DMS 273 (cell line): ENCODE data around the gene ARID5B.
A peak's percentile ranks its signal among the peaks of the same experiment; 100 is the strongest.

Source experiments
- DNase-seq: peaks from one replicate; lab custom pipeline; 2025; ENCODE audit not compliant: unreplicated experiment; lab: John Stamatoyannopoulos, UW

Gene ARID5B

DNA sequence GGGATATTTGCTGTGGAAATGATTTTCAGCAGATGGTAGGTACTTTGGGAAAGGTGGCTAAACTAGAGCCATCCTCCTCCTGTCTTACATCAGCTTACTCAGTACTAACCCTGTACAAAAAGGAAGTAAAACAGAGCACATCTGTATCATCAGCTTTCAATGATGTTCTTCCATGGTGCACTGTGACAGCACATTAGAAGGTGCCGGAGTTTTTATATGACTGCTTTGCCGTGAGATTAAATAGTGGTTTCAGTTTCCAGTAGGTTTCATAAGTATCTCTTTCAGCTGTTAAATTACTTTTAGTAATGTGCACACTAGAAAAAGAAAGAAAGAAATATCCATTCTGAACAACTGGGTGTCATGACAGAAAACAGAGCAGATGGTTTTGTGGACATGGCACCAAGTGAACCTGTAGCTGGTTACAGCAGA lies 86.5 kb downstream of the ARID5B start:
- no peak for DNase-seq

DNA sequence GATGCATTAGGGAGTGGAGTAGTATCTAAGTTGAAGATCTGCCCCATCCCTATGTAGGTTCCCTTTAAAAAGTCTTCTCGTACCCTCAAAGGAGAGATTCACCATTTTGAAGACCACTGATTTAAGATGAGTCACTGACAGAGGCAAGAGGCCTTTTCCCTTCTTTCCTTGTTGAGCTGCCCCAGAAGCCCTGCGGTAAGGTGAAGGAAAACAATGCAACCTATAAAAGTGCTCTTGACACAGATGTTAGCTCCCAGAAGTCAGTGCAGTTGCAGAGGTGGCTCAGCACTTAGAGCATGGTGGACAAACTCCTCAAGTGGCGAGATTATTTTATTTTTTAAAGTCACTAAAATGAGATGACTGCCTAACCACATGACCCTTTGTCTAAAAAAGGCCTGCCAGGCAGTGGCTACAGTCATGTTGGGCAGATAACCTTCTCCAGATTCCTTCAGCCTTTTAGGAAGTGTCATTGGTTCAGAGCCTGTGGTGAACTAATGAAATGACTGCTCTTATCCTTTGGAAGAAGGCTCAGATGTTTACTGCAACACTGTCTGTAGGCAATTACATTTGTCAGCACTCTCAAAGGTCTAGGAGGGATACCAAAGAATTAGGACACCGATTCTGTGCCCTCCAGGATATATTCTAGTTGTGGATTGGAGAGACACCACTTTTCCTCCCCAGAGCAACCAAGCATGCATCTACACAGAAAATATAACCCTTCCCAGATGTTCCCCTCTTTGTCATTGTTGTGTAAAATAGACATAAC lies 88.7 kb downstream of the ARID5B start:
- DNase-seq: no peak

DNA sequence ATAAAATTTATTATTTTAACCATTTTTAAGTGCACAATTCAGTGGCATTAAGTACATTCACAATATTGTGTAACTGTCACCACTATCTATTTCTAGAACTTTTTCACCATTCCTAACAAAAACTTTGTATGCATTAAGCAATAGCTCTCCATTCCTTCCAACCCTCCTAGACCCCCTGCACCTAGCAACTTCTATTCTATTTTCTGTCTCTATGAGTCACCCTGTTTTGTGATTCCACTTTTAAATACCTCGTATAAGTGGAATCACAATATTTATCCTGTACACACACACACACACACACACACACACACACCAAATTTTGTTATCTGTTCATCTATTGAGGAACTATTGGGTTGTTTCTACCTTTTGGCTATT lies 89.2 kb downstream of the ARID5B start:
- DNase-seq: no peak

DNA sequence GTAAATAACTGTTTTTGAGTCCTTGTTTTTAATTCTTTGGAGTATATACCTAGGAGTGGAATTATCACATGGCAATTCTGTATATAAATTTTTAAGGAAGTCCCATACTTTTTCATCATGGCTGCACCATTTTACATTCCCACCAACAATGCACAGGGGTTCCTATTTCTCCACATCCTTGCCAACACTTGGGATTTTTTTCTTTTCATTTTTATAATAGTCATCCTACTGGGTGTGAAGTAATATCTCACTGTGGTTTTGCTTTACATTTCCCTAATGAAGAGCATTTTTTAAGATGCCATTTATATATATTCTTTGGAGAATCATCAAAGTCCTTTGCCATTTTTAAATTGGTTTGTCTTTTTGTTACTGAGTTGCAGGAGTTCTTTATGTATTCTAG lies 89.7 kb downstream of the ARID5B start:
- no peak for DNase-seq

DNA sequence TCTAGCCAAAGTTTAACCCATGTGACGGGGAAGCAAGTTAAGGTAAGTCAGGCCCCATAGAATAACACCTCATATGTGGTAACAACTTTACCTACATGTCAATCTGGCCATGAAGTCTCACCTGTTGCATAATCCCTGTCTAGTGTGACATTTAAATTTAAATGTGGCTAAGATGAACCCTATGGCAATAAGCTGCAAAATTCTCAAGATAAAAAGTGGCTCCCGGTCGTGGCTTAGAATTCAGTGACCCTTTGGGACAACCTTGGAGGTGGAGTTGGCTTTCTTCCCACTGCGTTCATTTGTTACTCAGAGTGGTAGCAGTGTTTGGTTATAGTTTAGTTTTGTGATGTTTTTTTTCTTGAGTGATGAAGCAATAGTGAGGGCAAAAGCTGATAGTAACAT lies 90.6 kb downstream of the ARID5B start:
- DNase-seq: no peak

DNA sequence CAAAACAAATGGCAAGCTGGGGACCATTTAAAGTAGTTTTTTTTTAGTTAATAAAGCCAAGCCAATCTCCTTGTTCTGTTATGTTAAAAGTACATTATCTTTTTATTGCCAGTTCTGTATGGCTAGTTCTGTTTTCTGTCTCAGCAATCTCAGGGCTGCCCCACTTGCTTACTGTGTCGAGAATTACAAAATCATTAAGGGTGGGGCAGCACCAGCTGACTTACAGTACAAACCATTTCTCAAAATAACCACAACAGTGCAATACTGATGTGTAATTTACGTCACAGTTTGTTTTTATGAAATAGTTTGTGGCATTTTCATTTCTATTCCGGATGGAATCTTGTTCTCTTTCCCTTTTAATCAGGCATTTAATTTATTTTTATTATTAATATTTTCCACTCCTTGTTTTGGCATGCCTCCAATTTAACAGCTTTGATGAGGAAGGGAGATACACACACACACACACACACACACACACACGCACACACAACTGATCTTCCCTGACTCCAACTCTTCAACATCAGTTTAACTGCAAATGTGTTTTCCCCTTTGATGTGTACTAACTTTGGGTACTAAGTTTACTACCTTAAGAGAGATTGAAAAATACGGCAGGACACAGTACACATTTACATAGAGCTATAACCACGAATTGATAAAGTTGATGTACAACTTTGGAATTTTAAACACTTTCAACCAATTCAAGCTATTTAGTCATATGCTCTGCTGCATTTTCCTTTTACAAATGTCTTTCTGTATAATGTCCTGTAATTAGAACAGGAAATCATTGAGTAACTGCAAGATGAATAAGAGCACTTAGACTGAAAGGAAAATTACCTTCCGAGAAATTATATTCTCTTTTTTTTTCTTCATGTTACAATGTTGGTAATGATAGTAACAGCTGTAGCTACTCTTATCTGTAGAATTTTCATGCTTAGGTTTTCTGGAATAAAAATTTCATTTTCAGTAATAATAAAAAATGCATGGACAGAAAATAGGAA lies 91.5 kb downstream of the ARID5B start:
- DNase-seq: peak; percentile 5

DNA sequence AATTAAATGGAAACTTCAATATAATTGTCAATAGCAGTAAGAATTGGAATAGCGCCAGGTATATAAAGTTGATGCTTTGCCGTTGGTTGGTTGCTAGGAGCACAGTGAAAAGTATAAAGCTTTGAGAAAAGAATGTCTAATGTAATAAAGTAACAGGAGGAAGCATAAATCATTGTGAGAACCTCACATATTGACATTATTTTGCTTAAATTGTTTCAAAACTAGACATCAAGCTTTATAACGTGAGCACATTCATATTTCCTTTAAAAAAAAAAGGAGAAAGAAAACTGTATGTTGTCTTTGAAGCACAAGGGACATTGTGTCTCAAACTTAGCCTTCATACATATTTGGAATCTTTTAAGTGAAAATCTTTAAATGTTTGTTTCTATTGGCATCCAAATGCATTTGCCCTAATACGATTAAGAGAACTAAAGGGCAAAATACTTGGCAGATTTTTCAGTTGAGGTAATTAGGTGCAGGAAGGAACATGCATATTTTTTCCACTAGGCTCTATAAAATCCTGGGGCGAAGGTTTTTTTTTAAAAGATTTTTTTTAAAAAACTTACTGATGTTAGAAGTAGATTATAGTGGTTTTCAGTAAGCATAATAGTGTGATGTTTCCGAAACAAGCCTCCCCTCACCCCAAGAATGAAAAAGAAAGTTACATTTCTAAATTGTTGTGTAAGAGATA lies 92.4 kb downstream of the ARID5B start:
- DNase-seq: peak; percentile 22

DNA sequence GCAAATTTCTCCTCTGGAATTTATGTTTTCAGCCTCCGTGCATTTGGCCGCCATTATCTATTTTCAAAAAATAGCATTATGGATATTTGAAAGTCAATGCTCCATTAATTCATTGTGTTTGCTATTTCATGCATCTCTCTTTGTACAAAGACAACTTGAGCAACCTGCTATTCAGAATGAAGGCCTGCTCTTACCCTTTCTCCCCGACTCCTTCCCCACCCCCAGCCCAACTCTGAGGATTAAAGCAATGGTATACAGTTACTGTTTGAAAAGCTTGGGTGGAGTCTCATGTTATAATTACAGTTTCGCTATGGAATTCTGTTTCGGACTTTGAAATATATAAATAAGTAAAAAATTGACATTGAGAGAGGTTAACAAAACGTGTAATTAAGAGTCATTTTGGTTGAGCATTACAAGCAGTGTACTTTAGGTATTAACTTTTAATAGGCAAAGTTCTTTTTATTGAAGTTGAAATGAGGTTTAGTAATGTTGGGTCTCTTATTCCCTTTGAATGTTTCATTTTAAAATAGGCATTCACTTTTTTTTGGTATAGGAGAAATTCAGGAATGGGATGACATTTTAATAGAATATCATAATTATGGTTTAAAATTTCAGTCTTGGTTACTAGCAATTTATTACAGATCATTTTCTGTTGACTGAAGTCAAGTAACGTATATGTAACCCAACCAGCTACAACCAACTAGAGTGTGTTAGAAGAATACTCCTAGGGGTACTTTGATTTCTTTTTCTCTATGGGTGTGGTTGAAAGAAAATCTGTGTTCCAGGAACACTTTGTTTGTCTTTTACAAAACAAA lies 93.1 kb downstream of the ARID5B start:
- DNase-seq: no peak

DNA sequence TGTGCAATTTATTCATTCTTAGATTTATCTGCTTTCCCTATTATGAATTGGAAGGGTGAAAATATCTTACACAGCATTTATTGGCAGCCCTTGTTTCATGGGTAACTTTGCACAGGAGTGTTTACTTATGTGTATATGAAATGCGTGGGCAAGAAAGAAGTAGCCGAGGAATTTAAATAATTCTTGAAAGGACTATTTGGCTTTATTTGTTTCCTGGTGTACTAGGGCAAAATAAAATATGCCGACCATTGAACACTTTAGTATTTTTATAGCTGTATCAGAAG lies 93.7 kb downstream of the ARID5B start:
- no peak for DNase-seq

DNA sequence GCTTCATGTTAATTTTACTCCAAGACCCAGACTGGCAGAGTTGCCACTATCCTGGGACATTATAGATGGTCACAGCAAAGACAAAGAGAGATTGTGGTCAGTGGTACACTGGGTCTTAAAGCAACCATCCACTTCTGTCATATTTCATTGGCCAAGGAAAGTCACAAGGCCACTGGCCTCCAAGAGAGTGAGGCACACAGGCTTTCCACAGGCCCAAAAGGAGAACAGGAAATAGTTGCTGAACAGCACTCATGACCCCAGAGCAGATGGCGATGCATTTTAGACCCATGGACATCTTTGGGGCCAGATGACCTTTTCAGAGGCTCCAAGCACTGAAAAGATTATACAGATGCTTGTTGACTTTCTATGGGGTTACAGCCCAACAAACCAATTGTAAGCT lies 97.4 kb downstream of the ARID5B start:
- DNase-seq: no peak

DNA sequence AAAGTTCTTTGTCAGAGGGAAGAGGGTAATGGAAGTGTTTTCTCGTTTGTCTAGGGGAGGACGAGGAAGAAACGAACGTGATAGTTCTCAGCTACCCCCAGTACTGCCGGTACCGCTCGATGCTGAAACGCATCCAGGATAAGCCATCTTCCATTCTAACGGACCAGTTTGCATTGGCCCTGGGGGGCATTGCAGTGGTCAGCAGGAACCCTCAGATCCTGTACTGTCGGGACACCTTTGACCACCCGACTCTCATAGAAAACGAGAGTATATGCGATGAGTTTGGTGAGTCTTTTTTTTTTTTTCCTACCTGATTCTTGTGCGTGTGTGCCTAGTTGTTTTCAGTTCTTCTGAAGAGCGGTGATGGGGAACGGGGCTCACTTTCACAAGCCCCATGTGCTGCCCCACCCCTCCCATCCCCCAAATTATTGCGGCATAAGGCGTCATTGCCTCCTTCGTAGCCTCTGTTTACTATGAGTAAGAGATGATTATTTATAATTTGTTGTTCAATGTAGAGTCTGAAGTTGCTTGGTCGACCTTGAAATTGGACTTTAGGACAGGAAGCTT lies 98.6 kb downstream of the ARID5B start:
- DNase-seq: no peak

DNA sequence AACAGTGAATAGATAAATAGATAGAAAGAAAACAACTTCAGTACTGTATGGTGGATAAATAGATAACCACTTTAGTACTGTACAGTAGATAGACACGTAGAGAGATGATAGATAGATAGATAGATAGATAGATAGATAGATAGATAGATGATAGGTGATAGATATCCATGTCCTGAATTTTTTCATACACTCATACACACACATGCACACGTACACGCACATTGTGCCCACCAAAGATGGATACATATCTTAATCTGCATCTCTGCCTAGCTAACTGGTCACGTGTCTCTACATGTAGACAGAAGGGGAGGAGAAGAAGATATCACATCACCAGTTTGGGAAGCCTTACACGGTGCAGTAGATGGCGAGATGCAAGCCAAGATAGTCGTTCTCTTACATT lies 99.2 kb downstream of the ARID5B start:
- no peak for DNase-seq

DNA sequence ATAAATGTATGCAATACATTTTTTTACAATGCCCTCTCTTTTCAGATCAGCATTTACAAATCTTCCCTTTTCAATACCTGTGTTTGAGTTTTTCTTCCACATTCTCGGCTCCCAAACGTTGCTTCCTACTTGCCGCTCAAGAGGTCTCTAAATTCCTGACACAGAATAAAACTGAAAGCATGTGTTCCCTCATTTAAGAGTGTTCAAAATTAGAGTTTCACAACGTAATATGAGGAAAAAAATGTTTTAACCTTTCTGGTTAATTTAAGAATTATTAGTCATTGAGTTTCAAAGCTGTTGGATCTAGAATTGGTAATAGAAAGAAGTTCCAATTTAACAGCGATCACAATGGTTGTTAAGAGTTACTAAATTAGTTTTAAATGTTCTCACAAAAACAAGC lies 100.4 kb downstream of the ARID5B start:
- no peak for DNase-seq

DNA sequence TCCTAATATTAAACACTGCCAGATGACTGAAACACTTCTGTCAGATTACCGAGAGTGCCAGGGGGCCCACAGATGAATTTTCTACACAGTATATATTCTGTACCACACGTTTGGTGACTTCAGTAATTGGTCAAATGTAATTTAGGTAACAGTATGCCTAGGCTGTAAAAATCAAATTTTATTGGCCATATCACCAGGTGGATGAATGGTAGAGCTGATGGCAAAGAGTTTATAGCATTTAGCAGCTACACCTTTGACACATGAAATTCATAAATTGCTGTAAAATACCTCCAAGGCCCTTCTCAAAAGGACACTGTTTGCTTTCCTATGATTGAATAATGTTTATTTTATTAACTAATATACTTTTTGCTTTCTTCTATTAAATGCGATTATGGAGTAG lies 101.3 kb downstream of the ARID5B start:
- DNase-seq: no peak

DNA sequence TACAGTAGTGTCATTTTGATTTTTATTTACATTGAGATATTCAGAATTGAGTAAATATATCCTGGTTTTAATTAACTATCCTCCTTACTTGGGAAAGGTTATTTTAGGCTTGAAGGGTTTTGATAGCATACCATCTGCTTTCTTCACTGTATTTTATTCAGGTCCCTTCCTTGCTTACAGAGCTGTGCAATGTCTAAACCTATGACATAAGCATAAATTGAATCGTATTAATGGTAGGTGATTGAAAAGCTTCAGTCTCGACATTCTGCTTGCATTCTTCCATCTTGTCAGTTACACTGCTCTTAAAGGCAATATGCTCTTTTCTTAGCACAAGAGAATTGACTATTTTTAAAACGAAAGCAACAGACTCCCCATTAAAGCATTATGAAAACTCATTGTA lies 102.5 kb downstream of the ARID5B start:
- DNase-seq: peak; percentile 43

DNA sequence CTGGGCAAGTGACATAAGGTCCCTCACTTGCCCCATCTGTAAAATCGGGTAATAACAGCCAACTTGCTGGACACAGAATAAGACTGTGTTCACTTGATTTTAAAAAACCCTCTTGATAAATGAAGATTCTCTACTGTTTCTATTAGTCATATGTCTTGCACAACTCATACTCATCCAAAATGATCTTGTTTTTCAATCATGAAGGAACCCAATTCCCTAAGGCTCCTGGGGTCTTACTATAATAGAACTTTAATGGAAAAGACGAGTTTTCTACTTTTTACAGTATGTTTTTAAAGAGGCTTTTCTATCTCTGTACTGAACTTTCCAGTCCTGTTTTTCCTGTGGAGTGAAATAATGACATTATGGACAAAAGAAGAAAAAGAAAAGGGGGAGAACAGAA lies 103.8 kb downstream of the ARID5B start:
- no peak for DNase-seq

DNA sequence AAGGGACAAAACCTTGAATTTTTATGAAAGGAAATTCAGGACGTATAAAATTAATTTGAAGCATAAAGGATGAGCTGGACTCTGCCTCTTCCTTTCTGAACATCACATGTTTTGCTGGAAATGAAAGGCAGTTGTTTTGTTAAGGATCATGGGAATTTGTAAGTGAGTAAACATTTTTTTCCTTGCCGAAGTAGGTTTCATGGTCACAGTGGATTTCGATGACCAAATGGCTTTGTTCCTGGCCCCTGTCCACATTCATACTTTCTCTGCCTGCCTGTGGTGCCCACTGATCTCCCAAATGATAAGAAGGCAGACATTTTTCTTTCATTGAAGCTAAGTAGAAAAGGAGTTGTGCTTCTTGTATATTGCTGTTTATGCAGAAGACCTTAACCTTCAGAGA lies 104.2 kb downstream of the ARID5B start:
- no peak for DNase-seq

DNA sequence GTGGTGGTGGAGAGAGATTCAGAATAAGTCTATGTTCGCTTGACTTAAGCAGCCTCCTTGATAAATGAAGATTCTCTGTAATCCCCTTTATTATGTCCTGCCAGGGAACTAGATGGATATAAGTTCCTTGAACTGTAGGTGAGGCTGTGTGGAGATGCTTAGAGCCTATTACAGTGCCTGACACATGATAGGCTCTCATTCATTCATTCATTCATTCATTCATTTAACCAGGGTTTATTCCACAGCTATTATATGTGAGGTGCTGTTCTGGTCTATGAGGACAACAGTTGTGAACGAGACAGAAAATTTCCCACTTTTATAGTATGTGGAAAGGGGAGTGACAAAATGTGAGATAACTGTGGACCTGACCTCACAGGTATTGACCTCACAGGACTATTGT lies 105.6 kb downstream of the ARID5B start:
- DNase-seq: no peak

DNA sequence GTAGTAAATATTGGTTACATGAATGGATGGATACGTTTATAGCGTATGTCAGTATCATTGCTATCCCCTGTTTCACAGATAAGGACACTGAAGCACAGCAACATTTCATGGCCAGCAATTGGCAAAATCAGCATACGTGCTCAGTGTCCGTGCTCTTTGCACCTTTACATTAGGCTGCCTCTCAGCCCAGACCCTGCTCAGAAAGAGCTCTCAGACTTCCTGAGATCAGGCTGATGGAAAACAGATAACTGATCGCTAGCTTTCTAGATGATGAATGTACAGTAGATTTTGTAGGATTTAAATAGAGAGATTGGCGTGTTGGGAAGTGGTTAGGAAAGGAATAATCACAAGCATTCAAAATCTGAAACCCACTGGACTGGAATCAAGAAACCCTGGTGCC lies 106.7 kb downstream of the ARID5B start:
- no peak for DNase-seq

DNA sequence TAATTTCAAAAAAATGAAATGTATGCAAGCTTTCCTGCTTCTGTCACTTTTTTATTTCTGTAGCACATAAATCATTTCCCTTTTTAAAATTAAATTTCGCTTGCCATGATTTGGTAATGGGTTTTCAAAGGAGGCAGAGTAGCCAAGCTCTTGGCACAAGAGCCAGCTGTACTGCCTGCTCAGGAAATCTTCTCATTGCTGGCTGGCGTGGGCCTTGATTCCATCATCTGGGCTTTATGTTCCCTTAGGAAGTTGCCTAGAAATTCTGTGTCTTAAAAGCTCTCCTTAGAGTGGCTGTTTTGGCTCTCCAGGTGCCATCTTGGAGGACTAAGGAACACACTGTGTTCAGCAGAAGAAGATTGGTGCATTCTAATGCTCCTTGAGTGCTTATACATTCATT lies 107.4 kb downstream of the ARID5B start:
- DNase-seq: no peak

DNA sequence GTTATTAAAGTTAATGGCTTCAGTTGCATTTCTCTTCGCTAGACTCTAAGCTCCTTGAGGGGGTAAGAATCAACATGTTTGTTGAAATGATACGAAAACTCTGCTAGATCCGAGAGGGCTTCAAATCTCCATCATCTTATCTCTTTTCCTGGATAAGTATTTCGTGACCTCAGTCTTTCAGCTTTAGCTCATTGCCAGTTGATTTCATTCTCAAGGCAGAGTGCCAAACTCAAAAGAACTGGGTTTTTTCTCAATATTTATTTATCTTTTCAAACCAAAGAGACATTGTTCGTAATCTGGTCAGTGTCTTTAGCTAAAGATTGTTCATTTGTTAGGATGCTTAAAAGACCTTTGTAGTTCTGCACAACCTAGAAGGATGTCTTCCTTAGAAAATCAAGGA lies 108.9 kb downstream of the ARID5B start:
- DNase-seq: no peak
